ENCODE results near the gene PDX1. TPM values are rescaled to one million over a fixed set of nuclear protein-coding genes. Genes with fewer than 3 reads are reported as not detected.

Gene PDX1
- total RNA-seq, 4 donors from 2014 or later, result 0.16 TPM; not detected in 3

DNA sequence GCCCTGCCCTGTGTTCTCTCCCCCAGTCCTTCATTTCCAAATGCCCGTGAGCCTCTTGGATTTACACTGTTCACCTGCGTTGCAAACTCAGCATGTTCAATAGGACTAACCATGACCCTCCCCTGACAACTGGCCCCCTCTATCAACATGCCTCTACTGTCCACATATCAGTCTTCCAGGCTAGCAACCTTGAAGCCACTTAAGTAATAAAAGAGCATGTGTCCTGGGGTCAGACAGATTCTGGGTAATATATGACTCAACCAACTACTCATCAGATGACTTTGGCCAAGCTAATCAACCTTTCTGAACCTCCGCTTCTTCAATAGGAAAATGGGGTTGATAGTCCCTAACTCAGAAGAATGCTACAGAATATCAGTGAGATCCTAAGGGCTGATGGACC lies 15.1 kb upstream of the PDX1 start:
- no peaks in the 10 kb centered on the region for H3K36me3 ChIP-seq
- H3K27me3 ChIP-seq, result peaks cover 72% of the 10 kb centered on the region
- H3K4me1 ChIP-seq, result no peaks in the 10 kb centered on the region
- intact Hi-C loops (cut with DNase I; ENCODE audit: low total_unique reads), result no loop called here
- WGBS, 2 donors (ENCODE audit: low coverage in 1 of 2), result 79 to 92% methylated on average over 2 to 3 of the region's 3 CpGs
- no peak overlapping the region for H3K4me3 ChIP-seq
- in situ Hi-C loops (cut with MboI; ENCODE audit: low pct_ligation_motif_present in 1 of 4, low pct_unique_long_range_greater_than_20kb in 1 of 4, low sequenced_read_pairs in 3 of 4), result no loop called here
- no peak overlapping the region for H3K27ac ChIP-seq
- no peaks in the 10 kb centered on the region for H3K9me3 ChIP-seq
- TF ChIP-seq POLR2AphosphoS5 (IDR thresholded peaks at IDR 0.05) (no peak), POLR2A (IDR thresholded peaks at IDR 0.05) (no peak), EP300 (IDR thresholded peaks at IDR 0.05; ENCODE audit: low read depth) (no peak)
- TF ChIP-seq, protein P1, sequence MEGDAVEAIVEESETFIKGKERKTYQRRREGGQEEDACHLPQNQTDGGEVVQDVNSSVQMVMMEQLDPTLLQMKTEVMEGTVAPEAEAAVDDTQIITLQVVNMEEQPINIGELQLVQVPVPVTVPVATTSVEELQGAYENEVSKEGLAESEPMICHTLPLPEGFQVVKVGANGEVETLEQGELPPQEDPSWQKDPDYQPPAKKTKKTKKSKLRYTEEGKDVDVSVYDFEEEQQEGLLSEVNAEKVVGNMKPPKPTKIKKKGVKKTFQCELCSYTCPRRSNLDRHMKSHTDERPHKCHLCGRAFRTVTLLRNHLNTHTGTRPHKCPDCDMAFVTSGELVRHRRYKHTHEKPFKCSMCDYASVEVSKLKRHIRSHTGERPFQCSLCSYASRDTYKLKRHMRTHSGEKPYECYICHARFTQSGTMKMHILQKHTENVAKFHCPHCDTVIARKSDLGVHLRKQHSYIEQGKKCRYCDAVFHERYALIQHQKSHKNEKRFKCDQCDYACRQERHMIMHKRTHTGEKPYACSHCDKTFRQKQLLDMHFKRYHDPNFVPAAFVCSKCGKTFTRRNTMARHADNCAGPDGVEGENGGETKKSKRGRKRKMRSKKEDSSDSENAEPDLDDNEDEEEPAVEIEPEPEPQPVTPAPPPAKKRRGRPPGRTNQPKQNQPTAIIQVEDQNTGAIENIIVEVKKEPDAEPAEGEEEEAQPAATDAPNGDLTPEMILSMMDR (IDR thresholded peaks at IDR 0.05), result no peak
- DNase-seq, result no peak

DNA sequence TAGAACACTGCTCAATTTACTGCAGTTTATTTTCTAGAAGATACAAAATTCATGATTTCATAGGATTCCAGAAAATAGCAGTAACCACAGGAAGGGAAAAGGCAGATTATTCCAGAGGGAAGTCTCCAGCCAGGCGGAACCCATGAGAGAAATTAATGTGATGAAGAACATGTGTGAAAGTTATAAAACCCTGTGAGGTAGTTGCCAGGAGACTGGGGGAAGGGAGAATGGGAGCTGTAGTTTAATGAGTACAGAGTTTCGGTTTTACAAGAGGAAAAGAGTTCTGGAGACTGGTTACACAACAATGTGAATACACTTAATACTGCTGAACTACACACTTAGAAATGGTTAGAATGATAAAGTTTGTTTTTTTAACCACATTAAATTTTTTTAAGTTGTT lies 14.2 kb upstream of the PDX1 start:
- Histone ChIP-seq H3K4me3 (no peak overlapping the region), H3K4me1 (no peaks in the 10 kb centered on the region), H3K27me3 (peaks cover 72% of the 10 kb centered on the region), H3K27ac (no peak overlapping the region), H3K36me3 (no peaks in the 10 kb centered on the region), H3K9me3 (no peaks in the 10 kb centered on the region)
- intact Hi-C loops (cut with DNase I; ENCODE audit: low total_unique reads) (no loop called here), in situ Hi-C loops (cut with MboI; ENCODE audit: low pct_ligation_motif_present in 1 of 4, low pct_unique_long_range_greater_than_20kb in 1 of 4, low sequenced_read_pairs in 3 of 4) (no loop called here)
- WGBS, 2 donors (ENCODE audit: low coverage in 1 of 2), result 6 to 46% methylated on average over 2 of the region's 2 CpGs
- no peak for TF ChIP-seq EP300 (IDR thresholded peaks at IDR 0.05; ENCODE audit: low read depth)
- TF ChIP-seq, protein P1 (IDR thresholded peaks at IDR 0.05), result no peak
- TF ChIP-seq POLR2AphosphoS5 (IDR thresholded peaks at IDR 0.05), result no peak
- no peak for TF ChIP-seq POLR2A (IDR thresholded peaks at IDR 0.05)
- DNase-seq, result no peak

DNA sequence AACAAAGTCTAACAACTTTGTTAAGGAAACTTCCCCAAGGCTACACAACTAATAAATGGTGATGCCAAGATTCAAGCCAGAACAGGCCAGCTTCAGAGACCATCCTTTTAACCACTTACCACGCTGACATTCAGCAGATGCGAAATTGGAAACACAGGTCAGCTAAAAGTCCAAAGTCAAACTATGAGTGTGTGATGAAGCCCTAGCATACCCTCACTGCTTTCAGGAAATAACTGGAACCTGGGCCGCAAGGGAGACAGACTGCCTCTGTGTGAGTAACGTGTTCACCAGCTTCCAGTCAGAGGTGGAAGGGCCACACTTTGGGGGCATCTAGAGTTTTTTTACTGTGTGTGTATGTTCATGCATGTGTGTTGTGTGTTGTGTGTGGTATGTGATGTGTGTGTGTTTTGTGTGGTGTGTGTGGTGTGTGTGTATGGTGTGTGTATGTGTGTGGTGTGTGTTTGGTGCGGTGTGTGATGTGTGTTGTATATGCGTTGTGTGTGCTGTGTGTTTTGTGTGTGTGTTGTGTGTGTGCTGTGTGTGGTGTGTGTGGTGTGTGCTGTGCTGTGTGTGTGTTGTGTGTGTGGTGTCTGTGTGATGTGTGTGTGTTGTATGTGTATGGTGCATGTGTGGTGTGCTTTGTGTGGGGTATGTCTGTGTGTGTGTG lies 12.5 kb upstream of the PDX1 start:
- no peaks in the 10 kb centered on the region for H3K9me3 ChIP-seq
- no peak overlapping the region for H3K4me3 ChIP-seq
- TF ChIP-seq POLR2AphosphoS5 (IDR thresholded peaks at IDR 0.05), result no peak
- no peak for TF ChIP-seq POLR2A (IDR thresholded peaks at IDR 0.05)
- TF ChIP-seq EP300 (IDR thresholded peaks at IDR 0.05; ENCODE audit: low read depth), result no peak
- TF ChIP-seq, protein P1 (IDR thresholded peaks at IDR 0.05), result no peak
- no peaks in the 10 kb centered on the region for H3K36me3 ChIP-seq
- in situ Hi-C loops (cut with MboI; ENCODE audit: low pct_ligation_motif_present in 1 of 4, low pct_unique_long_range_greater_than_20kb in 1 of 4, low sequenced_read_pairs in 3 of 4) (no loop called here), intact Hi-C loops (cut with DNase I; ENCODE audit: low total_unique reads) (no loop called here)
- no peaks in the 10 kb centered on the region for H3K4me1 ChIP-seq
- H3K27ac ChIP-seq, result no peak overlapping the region
- H3K27me3 ChIP-seq, result peaks cover 71% of the 10 kb centered on the region
- WGBS, 2 donors (ENCODE audit: low coverage in 1 of 2), result 76 to 90% methylated on average over 2 to 6 of the region's 6 CpGs
- DNase-seq, result no peak

DNA sequence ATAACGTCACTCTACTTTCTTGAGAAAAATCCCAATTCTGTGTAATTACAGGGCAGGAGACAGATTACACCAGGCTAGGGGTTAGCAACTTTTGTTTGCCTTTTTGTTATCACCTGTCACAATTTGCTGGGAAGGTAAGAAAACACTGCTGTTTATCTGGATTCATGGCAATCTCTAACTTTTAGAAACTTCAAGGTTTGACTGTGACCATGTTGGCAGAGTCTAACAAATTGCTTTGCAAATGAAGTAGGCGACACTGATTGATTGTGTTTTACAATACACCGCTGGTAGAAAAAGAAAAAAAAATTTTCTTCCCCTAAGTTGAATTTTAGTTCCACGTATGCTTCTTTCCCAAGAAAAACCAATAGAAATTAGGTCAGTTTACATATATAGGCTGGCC lies 10.4 kb upstream of the PDX1 start:
- in situ Hi-C loops (cut with MboI; ENCODE audit: low pct_ligation_motif_present in 1 of 4, low pct_unique_long_range_greater_than_20kb in 1 of 4, low sequenced_read_pairs in 3 of 4) (no loop called here), intact Hi-C loops (cut with DNase I; ENCODE audit: low total_unique reads) (no loop called here)
- peaks cover 77% of the 10 kb centered on the region for H3K27me3 ChIP-seq
- TF ChIP-seq POLR2AphosphoS5 (IDR thresholded peaks at IDR 0.05) (no peak), EP300 (IDR thresholded peaks at IDR 0.05; ENCODE audit: low read depth) (no peak), POLR2A (IDR thresholded peaks at IDR 0.05) (no peak)
- TF ChIP-seq, protein P1 (IDR thresholded peaks at IDR 0.05), result no peak
- H3K4me3 ChIP-seq, result no peak overlapping the region
- WGBS, 2 donors (ENCODE audit: low coverage in 1 of 2), result 51 to 52% methylated on average over 4 of the region's 4 CpGs
- H3K36me3 ChIP-seq, result no peaks in the 10 kb centered on the region
- H3K27ac ChIP-seq, result no peak overlapping the region
- H3K9me3 ChIP-seq, result no peaks in the 10 kb centered on the region
- no peaks in the 10 kb centered on the region for H3K4me1 ChIP-seq
- no peak for DNase-seq
